Hematopoietic multipotent progenitor cell treated with erythropoietin and hydrocortisone succinate and interleukin-3 and kit ligand, for 6 days (in vitro differentiated cells): Measurements from ENCODE around the gene DAO.
"Not testable (repeated sequence)": the region's sequence is repeated elsewhere in the genome, so short reads cannot be mapped to it uniquely, and the experiment has no call there.

ENCODE experiments used
- DNase-seq: peaks from one replicate; pipeline ENCODE4 v3.0.0-alpha.2; 2015

The DAO gene

DNA sequence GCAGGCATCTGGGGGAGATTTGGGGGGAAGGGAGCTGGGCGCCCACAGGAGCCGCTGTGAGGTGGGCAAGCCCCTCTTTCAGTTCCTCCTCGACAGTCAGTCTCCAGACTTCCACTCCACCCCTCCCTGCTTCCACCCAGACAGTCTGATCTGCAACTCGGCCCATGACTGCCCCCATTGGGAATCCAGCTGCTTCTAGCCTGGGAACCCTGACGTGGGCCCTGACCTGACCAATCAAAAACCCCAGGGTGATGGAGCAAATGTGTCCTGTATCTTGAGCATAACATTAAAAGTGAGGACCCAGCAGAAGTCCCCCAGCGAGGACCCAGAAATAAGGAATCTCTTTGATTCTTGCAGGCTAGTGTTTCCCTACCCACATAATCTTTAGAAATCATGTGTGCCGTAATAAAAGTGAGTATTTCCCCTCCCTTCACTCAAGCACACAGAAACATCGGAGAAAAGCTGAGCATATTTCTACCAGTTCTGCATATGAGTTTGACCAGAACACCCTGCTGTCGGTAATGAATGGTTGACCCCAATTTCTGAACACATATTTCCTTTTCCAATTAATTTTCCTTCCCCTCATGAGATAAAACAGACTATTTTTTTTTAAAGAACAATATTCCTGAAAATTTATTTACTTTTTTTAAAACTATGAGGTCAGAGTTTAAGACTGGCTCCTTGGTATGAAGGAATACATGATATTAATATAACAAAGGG, 28.9 kb upstream of the DAO start:
- DNase-seq, result peak; percentile 66

DNA sequence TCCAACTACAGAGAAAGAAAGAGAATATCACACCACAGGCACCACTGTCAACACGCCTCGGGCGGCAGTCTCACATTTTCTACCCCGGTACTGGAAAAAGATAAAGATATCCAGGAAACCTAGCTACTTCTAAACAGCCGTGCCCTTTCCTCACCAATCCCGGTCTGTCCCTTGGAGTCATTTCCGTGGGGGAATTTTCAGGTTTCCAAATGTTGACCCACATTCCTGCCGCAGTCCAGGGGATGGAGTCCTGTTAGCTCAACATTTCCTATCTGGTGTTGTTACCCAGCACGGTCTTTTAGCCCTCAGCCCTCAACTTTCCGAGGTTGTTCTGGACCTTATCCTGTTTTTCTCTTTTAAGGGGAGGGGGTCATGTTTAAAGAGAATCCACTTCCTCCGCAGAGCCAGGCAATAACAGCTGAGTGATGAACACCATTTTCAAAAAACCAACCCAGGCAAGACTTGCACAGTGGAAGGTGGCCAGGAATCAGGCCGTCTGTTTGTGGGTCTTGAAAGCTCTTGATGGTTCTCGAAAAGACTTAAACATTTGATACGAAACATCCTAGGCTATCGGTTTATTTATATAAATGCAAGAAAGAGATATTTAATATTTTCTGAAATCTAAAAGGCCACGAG, 27.1 kb upstream of the DAO start:
- DNase-seq, result no peak

DNA sequence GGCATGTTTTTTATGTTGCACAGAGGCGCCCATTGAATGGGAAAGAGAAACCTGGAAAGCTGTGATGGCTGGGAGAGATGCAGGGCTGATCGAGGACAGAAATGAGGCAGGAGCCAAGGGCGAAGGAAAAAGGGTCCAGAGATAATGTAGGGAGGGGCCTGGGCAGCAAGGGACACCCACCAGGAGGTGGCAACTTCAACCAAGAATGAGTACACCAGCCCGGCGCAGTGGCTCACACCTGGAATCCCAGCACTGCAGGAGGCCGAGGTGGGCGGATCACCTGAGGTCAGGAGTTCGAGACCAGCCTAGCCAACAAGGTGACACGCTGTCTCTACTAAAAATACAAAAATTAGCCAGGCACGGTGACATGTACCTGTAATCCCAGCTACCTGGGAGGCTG, 26.5 kb upstream of the DAO start:
- DNase-seq, result no peak

DNA sequence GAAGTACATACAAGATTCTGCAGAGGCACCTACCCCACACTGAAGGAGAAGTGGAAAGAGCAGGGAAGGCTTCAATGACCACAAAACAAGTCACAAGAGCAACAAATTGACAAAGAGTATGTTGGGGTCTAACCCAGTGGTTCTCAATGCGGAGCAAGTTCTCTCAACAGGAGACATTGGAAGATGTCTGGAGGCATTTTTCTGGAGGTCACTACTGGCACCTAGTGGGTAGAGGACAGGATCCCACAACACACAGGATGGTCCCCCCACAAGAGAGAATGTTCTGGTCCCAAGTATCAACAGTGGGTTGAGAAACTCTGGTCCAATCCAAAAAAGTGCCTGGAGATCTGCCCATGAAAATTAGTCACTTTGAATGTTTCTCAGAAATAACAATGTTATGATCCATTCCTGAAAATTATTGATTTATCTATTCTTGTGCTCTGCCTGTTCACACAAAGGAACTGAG, 25.9 kb upstream of the DAO start:
- DNase-seq, result peak; percentile 57

DNA sequence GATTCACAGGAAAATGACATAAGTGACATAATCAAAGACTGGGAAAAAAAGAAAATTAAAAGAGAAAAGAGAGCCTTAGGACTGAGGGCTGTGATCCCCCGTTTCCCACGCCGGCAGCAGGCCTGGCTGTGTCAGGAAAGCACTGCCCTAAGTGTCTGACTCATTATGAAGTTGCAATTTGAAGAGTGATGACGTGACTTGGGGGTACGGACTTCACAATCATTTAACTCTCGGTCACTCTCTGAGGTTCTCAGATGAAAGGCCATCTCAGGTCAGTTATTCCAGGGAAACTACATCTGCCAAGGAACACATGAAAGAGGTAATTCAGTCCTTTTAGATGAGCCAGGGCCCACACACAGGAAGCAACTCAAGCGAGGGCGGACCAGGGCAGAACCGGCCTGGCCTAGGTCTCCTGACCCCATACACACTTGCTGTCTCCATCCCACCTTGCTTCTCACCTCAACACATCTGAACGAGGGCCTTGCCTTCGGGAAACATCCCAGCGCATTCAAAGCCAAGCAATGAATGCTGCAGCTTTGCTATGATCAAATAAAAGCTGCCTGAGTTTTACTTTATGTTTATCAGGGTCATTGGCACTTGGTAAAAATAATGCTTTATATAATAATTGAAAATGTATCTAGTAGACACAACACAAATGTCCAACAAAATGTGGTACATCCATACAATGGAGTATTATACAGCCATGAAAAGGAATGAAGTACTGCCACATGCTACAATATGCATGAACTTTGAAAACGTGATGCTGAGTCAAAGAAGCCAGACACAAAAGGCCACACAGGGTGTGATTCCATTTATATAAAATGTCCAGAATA, 25.2 kb upstream of the DAO start:
- DNase-seq, result peak; percentile 23

DNA sequence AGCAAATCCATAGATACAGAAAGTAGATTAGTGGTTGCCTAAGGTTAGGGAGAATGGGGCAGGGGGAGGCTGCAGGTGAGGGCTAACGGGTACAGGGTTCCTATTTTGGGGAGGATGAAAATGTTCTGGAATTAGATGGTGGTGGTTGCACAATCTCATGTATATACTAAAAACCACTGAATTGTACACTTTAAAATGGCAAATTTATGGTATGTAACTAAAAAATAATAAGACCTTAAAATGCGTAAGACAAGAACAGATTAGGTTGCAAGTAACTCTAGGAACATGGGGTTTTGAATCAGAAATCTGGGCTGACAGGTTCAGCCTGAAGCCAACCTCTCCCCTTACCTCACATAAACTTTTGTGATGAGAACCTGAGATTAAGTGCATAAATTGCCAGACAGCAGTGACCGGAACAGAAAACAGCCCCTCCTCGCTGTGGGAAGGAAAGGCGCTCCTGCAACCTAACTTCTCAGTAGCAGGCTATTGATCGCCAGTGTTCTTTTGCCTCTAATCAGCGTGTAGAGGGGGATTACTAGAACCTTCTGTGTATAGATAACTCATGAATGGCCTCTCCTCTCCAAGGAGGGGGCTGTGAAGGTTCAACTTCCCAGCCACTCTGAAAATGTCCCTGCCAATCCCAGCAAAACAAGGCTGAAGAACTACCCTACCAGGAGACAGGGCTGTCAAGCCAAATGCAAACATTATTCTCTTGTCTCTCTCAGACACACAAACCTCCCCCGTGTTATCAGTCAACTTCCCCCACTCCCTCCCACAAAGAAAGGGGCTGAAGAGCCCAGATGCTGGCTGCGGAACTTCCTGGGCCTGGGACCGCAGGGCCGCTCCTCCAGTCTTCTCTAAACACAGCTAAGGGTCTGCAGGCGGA, 24.4 kb upstream of the DAO start:
- peak; percentile 89 for DNase-seq

DNA sequence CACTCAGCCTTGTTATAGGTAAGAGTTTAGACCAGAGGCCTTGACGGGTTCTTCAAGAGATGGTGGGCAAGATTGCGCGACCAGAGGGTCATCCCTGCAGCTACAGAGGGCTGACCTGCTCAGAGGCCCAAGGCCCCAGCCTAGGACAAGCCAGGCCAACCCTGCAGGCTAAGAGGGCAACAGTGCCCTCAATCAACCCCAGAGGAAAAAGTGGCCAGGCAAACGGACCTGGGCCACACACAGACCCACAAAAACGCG, 23.8 kb upstream of the DAO start:
- DNase-seq, result no peak

DNA sequence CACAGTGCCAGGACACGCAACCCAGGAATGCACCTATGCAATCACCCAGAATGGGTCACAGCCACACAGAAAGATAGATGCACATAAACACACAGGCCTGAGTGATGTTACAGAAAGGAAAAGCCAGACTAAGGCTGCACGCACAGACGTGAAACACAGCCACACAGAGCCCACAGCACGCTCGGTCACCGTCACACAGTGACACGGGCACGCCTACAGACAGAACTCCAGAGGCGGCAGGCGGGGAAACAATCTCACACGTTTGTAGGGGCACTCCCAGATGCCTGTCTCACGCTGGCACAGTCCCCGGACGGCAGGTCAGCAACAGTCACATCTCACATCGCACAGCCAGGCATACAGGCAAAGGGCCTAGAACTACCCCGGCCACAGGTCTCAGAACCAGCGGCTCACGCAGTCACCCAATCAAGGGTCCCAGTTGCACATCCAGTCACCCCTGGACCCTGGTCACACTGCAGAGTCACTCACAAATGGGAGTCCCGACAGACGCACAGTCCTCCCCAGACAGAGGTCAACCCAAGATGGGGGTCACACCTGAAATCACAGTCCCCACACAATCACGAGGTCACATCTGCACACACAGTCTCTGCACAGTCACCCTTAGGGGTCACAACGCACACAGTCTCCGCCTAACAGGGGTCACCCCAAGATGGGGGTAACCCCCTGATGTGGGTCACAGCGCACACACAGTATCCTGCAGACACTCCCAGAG, 23.3 kb upstream of the DAO start:
- DNase-seq, result peak; percentile 77

DNA sequence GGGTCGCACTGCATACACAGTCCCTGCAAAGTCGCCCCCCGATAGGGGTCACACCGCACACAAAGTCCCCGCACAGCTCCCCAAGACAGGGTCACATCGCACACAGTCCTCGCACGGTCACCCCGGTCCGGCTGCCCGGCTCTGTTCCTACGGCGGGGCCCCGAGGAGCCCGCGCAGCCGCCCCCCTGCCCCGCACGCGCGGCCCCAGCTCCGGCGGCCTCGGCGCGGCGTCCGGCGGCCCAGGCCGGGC, 22.8 kb upstream of the DAO start:
- no peak for DNase-seq

DNA sequence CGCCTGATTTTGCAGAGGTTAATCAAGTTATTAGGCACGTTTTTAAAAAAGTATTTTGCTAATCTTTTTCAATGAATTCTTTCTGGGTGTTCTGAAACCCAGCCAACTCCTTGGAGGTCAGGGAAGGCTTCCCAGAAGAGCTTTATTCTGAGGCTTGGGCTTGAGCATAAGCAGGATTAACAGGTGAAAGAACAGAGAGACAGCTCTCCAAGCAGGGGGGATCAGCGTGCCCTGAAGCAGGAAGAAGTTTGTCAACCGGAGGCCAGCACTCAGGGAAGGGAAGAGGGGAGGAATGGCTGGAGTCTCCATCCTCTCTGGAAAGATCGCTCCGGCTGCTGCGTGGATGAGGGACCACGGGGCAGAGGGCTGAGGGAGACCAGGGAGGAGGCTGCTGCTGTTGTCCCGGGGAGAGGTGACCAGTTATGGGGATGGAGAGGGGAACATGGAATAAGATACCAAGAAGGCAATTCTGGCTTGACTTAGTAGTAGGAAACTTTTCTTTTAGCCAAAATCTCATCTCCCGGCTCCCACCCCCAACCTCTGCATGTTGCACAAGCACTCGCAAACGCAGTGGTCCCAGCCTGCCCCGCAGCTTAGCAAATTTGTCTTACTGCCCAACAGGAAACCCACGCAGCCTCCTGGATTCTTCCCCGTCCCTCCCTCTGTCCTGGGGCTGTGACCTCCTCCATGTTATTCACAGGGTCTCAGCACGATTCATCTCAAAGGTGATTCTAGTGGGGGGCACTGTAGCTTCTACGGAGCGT, 21.4 kb upstream of the DAO start:
- DNase-seq, result no peak

DNA sequence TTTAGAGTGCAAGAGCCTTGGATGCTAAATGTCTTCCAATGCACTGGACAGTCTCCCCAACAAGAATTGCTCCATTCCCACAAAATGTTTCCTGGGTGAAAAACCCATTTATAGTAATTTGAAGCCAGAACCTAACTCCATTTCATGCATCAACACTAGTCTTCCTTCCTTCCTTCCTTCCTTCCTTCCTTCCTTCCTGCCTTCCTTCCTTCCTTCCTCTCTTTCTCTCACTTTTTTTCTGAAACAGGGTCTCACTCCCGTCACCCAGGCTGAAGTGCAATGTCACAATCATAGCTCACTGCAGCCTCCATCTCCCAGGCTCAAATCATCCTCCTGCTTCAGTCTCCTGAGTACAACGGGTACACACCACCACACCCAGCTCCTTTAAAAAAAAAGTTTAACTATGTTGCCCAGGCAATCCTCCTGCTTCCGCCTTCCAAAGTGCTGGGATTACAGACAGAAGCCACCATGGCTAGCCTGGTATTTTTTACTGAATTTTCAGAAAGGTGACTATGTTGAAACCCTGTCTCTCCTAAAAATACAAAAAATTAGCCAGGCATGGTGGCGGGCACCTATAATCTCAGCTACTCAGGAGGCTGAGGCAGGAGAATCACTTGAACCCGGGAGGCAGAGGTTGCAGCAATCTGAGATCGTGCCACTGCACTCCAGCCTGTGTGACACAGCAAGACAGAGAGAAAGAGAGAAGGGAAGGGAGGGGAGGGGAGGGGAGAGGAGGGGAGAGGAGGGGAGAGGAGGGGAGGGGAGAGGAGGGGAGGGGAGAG, 20.6 kb upstream of the DAO start:
- DNase-seq, result not testable (repeated sequence)

DNA sequence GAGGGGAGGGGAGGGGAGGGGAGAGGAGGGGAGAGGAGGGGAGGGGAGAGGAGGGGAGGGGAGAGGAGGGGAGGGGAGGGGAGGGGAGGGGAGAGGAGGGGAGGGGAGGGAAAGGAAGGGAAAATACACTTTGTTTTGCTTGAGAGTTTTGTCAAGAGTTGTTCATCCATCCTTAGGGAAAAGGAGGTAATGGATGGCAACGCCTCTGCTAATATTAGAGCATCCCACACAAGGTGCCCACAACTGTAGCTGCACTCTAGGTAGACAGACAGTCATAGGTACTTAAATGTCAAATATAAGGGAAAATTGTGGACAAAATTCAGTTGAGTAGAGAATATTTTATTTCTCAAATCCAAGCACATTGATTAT, 20.0 kb upstream of the DAO start:
- no peak for DNase-seq

DNA sequence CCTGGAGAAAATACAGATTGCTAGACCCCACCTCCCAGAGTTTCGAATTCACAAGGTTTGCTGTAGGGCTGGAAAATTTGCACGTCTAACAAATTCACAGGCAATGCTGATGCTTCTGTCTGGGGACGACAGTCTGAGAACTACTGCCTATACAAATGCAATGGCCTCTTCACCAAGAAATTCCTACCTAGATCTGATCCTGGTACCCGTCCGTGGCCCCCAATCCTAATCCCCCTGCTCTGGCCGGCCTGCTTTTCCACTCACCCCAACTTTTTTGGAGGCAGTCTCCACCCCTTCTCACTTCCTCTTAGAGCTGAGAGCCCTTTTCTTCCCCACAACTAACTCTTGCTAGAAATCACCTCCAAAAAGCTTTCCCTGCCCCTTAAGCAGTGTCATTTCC, 19.4 kb upstream of the DAO start:
- DNase-seq, result no peak

DNA sequence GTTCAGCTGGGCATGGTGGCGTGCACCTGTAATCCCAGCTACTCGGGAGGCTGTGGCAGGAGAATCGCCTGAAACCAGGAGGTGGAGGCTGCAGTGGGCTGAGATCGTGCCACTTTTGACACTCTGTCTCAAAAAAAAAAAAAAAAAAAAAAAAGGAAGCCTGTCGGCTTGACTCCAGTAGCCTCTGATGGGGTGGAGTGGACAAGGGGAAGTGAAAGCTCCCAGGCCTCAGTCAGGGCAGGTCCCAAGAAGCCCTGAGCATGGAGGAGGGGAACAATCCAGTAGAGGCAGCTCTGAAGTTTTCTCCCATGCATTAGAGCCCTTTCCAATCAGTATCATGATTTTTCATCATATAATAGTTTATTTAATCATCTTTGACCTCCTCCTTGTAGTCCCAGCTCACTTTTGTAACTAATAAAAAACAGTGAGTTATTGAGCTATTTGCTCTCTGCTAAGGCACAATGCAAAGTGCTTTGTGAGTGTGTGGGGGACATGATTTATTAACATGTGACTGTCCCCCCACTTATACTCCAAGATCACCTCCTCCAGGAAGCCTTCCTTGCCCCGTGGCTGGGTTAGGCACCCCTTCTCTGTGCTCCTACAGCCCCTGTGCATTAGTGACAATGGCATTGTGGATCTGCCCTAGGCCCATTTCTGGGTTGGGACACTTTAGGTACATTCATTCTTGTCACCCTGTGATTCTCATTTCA, 17.9 kb upstream of the DAO start:
- DNase-seq, result peak; percentile 23

DNA sequence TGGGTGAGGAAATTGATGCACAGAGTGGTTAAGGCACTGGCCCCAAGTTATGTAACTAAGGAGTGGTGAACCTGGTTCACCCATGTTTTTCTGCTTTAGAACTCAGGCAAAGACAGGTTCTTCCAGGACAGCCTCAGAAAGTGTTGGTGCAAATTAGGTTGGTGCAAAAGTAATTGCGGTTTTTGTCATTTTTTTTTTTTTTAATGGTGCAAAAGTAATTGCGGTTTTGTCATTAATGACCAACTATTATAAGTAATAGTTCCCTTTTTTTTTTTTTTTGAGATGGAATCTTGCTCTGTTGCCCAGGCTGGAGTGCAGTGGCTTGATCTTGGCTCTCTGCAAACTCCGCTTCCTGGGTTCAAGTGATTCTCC, 17.3 kb upstream of the DAO start:
- no peak for DNase-seq

DNA sequence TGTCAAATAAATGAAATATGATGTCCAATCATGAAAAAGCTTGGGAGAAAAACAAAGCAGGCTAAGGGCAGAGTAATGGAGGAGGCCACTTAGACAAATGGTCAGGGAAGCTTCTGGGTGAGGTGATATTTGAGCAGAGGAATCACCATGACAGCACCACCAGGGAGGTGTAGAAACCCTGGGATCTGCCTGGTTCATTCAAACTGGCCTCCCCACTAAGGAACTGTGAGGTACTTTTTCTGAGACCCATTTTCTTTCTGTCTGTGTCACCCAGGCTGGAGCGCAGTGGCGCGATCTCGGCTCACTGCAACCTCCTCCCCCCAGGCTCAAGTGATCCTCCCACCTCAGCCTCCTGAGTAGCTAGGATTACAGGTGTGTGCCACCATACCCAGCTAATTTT, 14.7 kb upstream of the DAO start:
- DNase-seq, result no peak

DNA sequence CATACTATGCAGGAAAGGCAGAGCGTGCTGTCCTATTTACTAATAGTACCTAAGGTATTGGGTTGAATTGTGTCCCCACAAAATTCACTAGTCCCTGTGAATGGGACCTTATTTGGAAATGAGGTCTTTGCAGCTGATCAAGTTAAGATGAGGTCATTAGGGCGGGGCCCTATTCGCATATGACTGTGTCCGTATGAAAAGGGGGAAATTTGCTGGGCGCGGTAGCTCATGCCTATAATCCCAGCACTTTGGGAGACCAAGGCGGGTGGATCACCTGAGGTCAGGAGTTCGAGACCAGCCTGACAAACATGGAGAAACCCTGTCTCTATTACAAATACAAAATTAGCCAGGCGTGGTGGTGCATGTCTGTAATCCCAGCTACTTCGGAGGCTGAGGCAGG, 13.8 kb upstream of the DAO start:
- DNase-seq, result not testable (repeated sequence)

DNA sequence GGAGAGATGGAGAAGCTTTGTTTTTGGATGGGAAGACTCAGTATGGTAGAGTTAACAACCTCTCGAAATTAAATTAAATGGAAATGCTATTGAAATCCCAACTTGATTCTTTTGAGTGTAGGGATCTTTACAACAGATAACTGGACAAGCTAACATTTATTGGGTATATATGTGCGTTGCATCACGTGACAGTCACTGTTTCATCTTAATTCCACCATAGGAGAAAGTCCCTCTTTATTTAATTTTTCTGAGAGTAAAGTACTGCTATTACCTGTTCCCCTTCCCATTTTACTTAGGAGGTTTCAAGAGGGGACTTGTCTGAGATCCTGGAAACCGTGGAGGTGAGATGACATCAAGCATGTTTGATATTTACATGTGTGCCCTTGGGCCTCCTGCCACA, 11.1 kb upstream of the DAO start:
- no peak for DNase-seq

DNA sequence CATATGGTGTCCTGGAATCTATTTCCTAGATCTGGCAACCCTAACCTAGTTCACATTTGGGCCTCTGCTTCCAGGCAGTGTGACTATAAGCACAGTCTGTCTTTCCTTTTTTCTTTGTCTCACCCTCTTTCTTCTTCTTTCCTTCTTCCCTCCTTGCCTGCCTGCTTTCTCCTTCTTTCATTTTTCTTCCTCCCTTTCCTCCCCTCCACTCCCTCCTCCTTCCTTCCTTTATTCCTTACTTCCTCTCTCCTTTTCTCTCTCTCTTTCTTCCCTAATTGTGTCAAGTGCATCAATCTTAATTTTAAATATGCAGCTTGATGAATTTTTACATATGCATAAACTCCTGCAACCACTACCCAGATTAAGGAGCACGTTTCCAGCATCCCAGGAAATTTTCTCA, 4.6 kb upstream of the DAO start:
- no peak for DNase-seq

DNA sequence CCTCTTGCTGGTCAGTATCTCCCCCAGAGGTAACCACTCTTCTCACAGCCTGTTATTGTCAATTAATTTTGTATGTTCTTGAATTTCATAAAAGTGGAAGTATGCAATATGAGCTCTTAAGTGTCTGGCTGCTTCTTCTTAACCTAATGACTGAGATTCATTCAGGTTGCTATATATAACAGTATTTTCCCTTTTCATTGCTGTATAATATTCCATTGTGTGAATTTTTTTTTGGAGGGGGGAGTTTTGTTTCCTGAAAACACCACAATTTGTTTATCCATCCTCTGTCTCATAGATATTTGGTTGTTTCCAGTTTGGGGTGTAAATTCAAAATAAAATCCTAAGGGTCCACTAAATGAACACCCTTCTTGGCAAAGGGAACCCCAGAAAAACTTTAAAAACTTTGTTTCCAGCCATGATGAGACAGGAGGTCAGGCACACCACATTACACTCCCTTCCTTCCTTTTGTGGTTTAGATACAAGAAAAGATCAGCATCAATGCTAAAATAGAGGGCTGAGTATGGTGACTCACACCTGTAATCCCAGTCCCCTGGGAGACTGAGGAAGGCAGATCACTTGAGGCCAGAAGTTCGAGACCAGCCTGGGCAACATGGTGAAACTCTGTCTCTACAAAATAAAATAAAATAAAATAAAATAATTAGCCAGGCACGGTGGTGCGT, 4.1 kb upstream of the DAO start:
- DNase-seq, result no peak
